Measurements from ENCODE around the gene GDI1.

The GDI1 gene

GRCh38 chrX:154459832-154460231 lies 22.9 kb downstream of the GDI1 start:
- DNase-seq (ENCODE audit: low read depth in 2 of 2): no peak

GRCh38 chrX:154460326-154460725 lies 23.4 kb downstream of the GDI1 start:
- no peak for DNase-seq (ENCODE audit: low read depth in 2 of 2)

- no peak for DNase-seq (ENCODE audit: low read depth in 2 of 2)
Measured at GRCh38 chrX:154462396-154462795, 25.4 kb downstream of the GDI1 start.

GRCh38 chrX:154463611-154464220 lies 26.8 kb downstream of the GDI1 start:
- no peak for DNase-seq (ENCODE audit: low read depth in 2 of 2)

- no peak for DNase-seq (ENCODE audit: low read depth in 2 of 2)
Measured at GRCh38 chrX:154464806-154465365, 27.9 kb downstream of the GDI1 start.

- no peak for DNase-seq (ENCODE audit: low read depth in 2 of 2)
Measured at GRCh38 chrX:154465601-154466000, 28.6 kb downstream of the GDI1 start.

- DNase-seq (ENCODE audit: low read depth in 2 of 2): no peak
Measured at GRCh38 chrX:154466036-154466435, 29.1 kb downstream of the GDI1 start.

- DNase-seq (ENCODE audit: low read depth in 2 of 2): no peak
Measured at GRCh38 chrX:154466907-154467306, 30.0 kb downstream of the GDI1 start.

GRCh38 chrX:154467556-154467955 lies 30.6 kb downstream of the GDI1 start:
- DNase-seq (ENCODE audit: low read depth in 2 of 2): no peak

GRCh38 chrX:154468217-154468616 lies 31.3 kb downstream of the GDI1 start:
- DNase-seq (ENCODE audit: low read depth in 2 of 2): no peak

GRCh38 chrX:154469114-154469513 lies 32.2 kb downstream of the GDI1 start:
- no peak for DNase-seq (ENCODE audit: low read depth in 2 of 2)

GRCh38 chrX:154469880-154470279 lies 32.9 kb downstream of the GDI1 start:
- DNase-seq (ENCODE audit: low read depth in 2 of 2): no peak

GRCh38 chrX:154470434-154470833 lies 33.5 kb downstream of the GDI1 start:
- no peak for DNase-seq (ENCODE audit: low read depth in 2 of 2)

- no peak for DNase-seq (ENCODE audit: low read depth in 2 of 2)
Measured at GRCh38 chrX:154470914-154471568, 34.1 kb downstream of the GDI1 start.

- no peak for DNase-seq (ENCODE audit: low read depth in 2 of 2)
Measured at GRCh38 chrX:154471839-154472684, 35.1 kb downstream of the GDI1 start.

- no peak for DNase-seq (ENCODE audit: low read depth in 2 of 2)
Measured at GRCh38 chrX:154472685-154473632, 36.0 kb downstream of the GDI1 start.

- DNase-seq (ENCODE audit: low read depth in 2 of 2): no peak
Measured at GRCh38 chrX:154473683-154474082, 36.7 kb downstream of the GDI1 start.

- DNase-seq (ENCODE audit: low read depth in 2 of 2): no peak
Measured at GRCh38 chrX:154476821-154477220, 39.9 kb downstream of the GDI1 start.

- no peak for DNase-seq (ENCODE audit: low read depth in 2 of 2)
Measured at GRCh38 chrX:154477891-154478477, 41.0 kb downstream of the GDI1 start.

GRCh38 chrX:154478728-154479622 lies 42.0 kb downstream of the GDI1 start, which contains the start of gene LAGE3:
Gene LAGE3, minus strand, starts transcription at chrX:154479281. Its CDS starts 366 bp downstream, at chrX:154478915.
- peak; percentile 82 to 87 for DNase-seq (ENCODE audit: low read depth in 2 of 2)

All from stimulated activated CD8-positive, alpha-beta memory T cell treated with anti-CD3 and anti-CD28 coated beads, Interleukin-7, amount 100 ng/mL, for 4 hours (primary cell).